Measurements from ENCODE around the gene PLPPR1.

- TF ChIP-seq CTCF (IDR thresholded peaks at IDR 0.05) (no peak), POLR2A (IDR thresholded peaks at IDR 0.05) (no peak), EP300 (IDR thresholded peaks at IDR 0.05) (no peak)
Observed at GRCh38 chr9:101362450-101362849, 333.9 kb downstream of the PLPPR1 start.
